Activated T-cell treated with anti-CD3 and anti-CD28 coated beads for 48 hours (primary cell): ENCODE data around the gene TCF3.
"Not testable (repeated sequence)": the region's sequence is repeated elsewhere in the genome, so short reads cannot be mapped to it uniquely, and the experiment has no call there.

ENCODE experiments used
- DNase-seq: peaks from one replicate; pipeline ENCODE4 v3.0.0-alpha.2; 2020; ENCODE audit warnings: low read depth

The TCF3 gene

DNA sequence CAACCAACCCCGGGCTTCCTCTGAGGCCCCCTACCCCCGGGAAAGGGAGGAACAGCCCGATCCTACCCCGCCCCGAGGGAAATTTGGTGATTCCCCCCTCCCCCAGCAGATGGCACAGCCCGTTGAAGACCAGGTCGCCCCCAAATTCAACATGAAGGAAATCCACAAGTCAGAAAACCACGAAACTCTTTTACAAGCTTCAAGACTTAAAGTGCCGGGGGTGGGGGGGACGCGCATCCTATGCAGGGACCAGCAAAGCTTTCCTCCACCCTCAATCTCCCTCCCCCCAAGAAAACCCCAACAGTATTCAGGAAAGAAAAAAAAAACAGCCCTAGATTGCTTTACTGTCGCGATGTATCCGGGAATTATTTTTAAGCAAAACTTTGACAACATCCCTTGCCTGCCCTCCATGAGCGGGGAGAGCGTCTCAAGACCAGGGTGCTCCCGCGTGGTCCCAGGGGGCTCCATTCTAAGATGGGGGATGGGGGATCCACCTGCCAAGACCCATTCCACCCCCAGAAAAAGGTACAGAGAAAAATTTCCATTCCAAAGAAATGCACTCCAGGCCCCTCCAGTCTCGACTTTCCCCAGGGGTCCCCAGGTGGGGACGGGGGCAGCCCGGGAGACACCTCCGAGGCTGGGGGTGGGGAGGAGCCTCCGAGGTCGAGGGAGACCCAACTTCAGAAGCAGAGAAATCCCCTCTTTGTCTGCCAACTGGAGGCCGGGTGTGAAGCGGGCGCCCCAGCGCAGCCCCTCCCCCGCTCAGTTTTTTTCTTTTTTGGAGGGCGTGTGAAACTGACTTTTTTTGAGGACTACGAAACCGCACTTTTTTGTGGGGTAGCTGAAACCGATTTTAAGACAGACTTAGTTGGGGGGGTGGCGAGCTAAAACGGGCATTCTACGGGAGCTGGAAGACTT is 1.5 kb downstream of the TCF3 start:
- DNase-seq: peak; percentile 53

DNA sequence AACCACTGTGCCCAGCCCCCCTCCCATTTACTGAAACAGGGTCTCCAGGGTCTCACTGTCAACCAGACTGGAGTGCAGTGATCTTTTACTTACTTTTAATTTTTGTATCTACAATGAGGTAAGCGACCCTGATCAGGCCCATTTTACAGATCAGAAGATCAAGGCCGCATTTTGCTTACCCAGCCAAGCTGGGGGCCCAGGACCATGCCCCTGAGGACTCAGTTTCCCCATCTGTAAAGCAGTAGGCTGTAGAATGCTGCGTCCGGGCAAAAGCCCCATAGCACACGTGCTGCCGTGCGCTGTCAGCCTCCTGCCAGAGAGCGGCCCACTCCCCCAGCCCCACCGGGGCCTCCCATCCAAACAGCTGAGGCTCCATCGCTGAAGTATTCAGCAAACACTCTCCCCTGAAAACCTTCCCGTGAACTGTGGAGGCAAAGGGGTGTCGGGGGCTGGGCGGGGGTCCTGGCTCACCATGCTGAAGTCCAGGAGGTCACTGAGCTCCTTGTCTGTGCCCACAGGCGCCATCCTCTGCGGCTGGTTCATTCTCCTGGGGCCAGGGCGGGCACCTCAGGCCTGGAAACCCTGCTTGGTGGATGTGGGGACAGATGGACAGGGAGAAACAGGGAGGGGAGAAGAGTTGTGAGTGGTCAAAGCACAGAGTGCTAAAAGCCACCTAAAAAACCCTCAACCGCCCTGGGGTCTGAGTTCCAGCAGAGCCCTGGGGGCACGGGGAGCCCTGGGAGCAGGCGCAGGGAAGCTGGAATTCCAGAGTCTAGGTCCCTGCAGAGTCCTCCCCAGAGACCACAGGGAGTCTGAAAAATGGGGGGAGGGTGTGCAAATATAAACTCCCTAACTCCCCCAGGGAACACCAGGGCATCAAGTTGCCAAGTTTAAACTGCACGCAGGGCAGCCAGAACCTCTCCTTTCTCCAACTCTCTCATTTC is 2.4 kb downstream of the TCF3 start:
- no peak for DNase-seq

DNA sequence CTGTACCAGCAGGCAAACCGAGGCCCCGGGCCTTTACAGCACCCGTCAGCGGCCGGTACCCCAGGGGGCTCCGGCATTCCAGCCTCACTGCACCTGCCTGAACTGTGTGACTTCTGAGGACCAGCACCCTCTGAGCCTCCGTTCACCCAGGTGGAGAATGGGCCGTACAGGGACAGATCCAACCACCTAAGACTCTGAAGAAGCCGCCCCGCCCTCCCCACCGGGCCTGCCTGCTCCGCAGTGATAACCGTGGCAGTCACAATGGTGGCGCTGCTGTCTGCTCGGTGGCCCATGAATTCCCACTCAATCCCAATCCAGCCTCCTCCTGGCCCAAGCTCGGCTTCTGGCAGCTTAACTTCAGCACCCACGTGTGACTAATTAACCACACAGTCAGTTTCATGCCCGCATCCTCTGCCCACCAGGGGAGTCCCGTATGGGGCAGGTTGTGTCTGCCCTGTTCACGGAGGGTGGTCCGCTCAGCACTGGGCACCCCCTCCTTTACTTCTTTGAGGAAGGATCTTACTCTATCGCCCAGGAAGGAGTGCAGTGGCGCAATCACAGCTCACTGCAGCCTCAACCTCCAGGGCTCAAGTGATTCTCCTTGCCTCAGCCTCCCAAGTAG is 3.4 kb downstream of the TCF3 start:
- DNase-seq: no peak

DNA sequence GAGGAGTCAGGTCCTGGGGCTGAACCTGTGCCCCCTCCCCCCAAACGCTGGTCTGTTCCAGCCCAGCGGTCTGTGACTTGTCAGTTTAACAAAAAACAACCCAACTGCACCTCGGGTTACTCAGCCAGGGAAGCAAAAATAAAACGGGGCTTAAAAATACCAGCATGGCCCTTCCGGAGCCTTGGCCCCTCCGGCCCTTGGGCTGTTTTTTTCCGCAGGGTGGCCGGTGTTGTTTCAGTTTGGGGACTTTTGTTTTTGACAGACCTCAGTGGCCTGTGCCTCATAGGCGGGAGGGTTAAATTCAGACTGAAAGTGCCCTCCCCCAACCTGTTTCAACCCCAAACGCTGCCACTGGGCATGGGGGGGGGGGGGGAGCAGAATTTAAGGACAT is 4.0 kb downstream of the TCF3 start:
- DNase-seq: no peak

DNA sequence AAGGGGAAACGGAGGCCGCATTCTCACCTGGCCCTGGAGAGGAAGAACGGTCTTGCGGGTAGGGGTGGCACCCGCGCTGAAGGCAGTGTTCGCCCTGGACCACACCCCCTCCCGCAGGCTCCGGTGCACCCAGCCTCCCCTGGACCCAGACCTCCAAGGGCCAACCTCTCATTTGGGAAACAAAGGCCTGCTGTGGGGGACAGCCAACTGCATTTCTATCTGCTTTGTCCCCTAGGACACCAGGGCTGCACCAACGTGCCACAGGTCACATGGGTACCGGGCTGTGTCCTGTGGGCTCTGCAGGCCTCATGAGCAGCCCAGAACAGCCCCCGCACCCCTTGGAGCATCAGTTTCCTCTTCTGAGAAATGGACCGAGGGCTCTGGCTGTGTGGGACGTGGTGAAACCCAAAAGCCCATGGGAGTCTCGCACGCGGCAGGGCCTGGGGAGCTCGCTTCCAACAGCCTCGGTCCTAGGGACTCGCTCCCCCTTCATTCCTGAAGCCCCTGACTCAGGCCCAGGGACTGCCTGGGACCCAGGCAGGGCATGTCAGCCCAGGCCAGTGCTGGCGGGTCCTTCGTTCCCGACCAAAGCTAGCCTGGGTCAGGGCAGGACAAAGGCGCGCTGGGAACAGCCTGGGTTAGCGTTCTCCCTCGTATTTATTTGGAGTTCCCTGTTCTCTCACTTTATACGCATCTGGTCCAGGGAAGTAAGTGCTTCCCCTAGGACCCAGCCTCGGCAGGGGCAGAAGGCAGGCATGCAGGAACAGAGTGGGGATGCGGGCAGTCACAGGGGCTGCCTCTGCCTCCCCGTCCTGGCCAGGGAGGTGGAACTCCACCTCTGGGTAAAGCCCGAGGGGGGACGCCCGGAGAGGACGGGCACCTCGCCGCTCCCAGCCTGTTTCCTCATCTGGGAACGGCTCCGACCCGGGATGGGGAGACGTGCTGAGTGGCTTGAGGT is 4.6 kb downstream of the TCF3 start:
- DNase-seq: no peak

DNA sequence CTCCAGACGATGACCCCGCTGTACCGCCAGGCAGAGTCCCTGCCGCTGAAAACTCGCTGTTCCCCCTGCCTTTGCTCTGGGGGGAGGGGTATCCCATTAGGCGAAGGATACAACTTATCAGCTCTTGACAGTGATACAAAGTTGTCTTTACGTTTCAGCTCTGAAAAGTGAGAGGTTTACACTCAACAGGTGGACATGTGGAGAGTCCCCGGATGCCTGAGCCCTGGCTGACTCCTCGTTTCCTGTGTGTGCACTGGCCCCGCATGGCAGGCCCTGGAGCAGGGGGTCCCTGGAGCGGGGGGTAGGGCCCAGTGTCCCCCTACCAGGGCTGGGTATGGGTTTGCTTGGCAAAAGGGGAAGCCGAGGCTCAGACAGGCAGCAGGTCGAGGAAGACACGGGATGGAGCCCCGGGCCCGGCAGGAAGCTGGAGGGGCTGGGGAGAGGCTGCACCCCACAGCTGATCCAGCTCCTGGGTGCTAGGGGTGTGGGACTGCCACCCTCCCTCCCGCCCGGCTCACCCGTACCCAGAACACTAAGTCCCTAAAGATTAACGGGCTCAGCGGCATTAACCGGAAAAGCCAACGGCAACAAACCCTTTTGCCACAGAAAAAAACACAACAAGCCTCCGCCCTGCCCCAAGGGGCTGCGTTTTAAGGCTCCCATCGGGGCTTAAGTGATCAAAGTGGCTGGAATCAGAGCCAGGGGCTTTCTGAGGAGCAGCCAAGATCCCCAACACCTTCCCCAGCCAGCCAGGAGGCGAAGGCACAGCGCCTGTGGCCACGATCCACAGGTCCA is 5.6 kb downstream of the TCF3 start:
- no peak for DNase-seq

DNA sequence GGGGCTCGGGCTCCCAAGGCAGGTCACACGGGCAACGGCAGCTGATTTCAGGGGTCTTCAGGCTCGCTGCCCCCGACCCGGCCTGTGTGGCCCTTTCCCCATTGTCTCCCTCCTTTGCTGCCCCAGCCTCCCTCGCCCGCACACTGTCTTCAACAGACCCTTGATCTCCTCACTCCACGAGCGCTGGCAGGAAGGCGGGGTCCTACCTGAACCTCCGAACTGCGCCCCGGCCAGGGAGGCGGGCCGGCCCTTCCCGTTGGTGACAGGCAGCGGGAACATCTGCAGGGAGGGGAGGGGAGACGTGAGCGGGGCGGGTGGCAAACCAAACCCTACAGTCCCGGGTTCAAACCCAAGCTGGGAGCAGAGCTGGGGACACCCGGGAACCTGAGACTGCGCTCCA is 6.3 kb downstream of the TCF3 start:
- no peak for DNase-seq

DNA sequence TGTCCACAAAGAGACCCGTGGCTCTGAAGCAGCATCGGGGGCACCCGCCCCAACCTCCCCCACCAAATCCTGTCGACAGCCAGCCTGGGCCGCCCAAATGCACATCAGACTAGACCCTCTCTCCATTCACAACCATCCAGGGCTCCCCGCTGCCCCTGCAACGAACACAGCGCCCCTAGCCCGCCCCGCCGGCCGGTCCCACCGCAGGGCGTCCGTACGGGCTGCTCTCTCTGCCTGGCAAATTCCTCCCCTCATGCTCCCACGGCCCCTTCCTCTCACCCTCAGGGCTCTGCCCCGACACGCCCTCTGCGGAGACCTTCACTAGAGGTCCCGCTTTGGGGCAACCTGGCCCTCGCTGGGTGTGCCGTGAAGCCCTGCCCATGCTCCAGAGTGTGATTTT is 7.1 kb downstream of the TCF3 start:
- DNase-seq: no peak

DNA sequence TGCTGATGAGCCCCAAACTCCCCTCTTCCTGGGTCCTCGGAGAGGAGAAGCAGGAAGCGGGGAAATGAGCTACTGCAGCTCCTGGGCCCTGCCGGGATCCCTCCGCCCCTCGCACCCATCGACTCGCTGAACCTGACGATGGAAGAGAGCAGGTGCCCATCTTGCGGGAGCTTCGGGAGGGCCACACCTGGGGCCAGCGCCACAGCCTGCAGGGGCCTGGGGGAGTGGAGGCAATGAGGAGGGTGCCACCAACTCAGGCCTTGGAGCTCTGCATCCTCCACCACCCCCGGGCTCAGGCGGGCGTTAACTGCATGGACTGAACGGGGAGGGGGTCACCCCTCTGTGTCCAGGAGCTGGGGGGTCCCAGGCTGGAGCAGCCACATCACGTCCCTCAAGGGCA is 8.3 kb downstream of the TCF3 start:
- DNase-seq: no peak

DNA sequence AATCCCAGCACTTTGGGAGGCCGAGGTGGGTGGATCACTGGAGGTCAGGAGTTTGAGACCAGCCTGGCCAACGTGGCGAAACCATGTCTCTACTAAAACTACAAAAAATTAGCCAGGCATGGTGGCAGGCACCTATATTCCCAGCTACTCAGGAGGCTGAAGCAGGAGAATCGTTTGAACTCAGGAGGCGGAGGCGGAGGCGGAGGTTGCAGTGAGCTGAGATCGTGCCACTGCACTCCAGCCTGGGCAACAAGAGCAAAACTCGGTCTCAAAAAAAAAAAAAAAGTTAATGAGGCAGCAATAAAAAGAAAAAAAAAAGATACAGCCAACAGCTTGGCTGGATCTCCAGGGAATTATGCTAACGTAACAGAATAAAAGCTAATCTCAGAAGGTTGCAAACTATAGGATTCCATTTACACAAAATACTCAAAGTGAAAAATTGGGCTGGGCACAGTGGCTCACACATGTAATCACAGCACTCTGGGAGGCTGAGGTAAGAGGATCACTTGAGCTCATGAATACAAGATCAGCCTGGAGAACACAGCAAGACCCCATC is 11.4 kb downstream of the TCF3 start:
- not testable (repeated sequence) for DNase-seq

DNA sequence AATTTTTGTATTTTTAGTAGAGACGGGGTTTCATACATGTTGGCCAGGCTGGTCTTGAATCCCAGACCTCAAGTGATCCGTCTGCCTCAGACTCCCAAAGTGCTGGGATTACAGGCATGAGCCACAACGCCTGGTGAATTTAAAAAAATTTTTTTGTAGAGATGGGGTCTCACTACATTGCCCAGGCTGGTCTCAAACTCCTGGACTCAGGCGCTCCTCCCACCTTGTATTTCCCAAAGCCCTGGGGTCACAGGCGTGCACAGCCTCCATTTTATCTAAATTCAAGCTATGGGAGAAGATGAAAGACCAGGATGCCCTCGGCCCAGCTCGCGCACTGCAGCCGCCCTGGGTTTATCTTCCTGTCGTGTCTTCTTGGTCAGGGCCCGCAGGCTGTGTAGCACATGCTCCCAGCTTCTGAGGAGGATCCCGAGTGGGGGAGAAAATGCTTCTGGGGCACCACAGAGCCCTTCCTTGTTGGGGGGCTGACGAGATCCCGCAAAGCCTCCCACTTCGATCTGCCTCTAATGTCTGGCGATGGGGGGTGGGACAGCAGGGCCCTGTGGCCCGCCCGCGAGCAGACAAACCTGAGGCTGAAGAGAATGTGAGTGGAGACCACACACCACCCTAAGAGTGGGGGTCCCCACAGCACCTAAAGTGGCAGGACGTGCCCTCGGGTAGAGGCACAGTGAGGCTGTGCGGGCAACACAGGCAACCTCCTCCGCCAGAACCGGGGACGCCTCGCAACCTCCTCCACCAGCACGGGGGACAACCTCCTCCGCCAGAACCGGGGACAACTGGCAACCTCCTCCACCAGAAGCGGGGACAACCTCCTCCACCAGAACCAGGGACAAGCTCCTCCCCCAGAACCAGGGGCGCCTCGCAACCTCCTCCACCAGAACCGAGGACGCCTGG is 15.8 kb downstream of the TCF3 start:
- no peak for DNase-seq

DNA sequence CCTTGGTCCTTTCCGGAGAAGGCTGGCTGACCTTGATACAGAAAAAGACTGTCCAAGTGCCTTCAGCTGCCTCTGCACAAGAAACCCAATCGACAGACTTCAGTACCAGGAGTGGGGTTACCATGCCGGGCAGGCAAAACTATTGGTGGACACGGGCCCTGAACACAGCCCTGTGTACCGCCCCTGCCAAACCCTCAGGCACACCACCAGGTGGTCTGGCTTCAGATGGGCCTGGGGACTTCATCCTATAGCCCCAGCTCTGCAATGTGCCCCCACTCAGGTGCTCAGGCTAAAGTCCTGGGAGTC is 17.5 kb downstream of the TCF3 start:
- no peak for DNase-seq

DNA sequence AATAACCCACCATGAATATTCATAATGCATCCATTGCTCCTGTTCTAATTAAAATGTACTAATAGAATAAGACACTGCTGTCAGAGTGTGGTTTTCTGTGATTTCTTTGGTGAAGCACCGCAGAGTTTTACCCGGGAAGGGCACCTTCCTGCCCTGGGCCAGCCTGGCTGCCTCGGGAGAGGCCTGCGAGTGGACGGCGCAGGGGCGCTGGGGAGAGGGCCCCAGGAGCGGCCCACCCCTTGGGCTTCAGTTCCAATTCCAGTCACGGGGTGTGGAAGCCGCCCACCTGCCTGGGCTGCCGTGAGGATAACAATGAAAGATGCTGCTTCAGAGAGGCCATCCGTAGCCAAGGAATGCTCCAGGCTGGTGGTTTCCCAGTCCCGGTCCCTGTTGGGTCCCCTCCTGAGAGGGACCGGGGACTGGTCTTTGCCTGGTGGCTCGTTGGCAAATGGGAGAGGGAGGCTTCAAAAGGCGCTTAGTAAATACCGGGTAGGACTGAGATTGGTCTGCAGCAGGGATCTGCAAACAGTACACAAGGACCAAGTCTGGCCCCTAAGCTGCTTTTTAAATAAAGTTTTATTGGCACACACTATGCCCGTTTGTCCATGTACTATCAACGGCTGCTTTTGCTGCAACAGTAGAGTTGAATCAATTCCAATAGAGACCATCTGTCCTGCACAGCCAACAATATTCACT is 18.0 kb downstream of the TCF3 start:
- DNase-seq: no peak

DNA sequence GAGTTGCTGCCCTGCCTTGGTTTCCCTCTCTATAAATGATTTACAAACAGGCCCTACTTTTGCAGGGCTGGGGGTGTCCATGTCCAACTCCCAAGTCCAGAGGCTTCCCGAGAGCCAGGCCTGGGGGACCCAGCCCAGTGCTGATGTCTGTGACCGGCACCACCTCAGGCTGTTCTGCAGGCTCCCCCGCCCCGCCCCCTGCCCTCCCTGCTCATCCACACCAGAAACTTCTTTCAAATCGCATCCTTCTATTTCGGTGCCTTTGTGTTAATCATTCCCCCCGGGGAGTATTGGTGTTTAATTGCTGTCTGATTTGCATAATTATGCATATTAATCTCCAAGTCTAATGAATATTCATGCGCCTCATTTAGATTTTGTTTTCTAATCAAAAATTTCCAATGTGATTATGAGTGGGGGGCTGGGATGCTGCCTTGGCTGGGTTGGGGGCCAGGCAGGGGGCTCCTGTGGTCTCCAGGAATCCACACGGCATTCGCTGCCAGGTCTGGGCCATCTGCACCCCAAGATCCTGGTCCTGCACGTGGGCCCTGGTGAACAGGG is 19.1 kb downstream of the TCF3 start:
- no peak for DNase-seq

DNA sequence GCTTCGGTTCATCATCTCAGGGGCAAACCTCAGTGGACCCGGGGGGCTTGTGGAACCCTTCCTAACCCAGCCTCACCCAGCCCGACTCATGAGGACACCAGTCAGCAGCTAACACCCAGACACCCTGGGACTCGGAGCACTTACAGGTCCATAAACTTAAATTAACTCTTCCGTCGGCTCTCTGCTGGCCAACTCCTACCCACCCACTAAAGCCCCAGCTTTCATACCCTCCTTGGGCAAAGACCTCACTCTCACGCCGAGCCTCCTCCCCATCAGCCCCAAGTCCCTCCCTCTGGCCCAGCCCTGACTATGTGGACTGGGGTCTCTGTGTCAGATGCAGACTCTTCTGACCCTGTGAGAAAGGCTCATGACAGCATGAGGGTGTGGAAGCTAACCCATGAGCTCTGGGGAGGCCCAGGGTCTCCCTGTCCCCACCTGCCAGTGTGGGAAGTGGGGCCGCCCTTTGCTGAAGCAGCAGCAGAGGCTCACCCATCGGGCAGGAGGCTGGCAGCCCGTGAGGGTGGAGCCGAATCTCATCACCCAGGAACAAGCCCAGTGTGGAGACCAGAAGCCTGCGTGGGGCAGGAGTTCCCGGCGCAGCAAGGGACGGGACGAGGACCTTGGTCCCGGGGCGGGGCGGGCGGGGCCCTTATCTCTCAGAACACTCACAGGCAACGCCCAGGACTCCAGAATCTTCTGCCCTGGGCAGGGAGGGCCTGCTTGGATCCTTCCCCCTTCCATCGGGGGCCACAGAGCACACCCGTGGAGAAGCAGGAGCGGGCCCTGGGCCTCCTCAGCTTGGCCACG is 19.8 kb downstream of the TCF3 start:
- DNase-seq: no peak

DNA sequence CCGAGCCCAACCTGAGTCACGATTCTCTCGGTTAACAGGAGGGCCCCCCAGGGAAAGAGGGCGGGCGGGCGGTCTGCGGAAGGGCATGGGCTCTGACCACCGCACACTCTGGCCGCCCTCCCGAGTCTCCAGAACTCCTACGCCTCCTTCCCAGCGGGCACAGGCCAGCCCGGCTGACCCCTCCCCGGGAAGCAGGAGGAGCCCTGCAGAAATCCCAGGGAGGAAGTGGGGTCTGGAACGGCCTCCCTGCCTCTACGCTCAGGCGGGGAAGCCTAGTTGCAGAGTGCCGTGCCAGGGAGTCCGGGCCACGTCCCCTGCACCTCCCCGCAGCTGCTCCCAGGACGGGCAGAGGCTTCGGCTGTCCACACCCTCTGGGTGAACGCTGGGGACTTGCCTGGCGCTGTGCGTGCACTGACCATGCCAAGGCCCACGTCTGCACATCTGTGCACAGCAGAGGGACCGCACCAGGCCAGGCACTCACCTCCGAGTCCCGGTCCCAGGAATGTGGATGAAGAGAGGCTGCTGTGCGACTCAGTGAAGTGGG is 20.8 kb downstream of the TCF3 start:
- DNase-seq: no peak

DNA sequence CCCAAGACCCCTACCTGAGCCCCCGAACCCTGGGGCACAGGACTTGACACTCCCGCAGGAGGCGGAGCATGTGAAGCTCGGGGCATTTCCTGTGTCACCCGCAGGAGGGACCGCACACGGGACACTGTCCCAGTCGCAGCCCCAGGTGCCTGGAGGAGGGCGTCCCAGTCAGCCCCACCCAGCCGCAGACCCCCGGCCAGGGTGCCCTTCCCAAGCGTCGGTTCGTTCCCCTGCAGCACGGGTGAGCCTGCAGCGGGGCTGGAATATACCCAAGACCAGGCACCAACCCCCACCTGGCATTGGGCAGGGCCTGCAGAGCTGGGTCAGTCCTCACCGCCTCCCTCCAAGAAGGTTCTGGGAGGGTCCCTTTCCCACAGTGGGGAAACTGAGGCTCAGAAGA is 21.6 kb downstream of the TCF3 start:
- DNase-seq: no peak
